Germinal center (tissue), 1 donor: Measurements from ENCODE around the gene LTV1.
"Not testable (repeated sequence)": the region's sequence is repeated elsewhere in the genome, so short reads cannot be mapped to it uniquely, and the experiment has no call there.

Experiments
- DNase-seq: peaks from one replicate; pipeline ENCODE4 v3.0.0; 2012; ENCODE audit warnings: mixed read lengths, low spot score

The LTV1 gene, protein sequence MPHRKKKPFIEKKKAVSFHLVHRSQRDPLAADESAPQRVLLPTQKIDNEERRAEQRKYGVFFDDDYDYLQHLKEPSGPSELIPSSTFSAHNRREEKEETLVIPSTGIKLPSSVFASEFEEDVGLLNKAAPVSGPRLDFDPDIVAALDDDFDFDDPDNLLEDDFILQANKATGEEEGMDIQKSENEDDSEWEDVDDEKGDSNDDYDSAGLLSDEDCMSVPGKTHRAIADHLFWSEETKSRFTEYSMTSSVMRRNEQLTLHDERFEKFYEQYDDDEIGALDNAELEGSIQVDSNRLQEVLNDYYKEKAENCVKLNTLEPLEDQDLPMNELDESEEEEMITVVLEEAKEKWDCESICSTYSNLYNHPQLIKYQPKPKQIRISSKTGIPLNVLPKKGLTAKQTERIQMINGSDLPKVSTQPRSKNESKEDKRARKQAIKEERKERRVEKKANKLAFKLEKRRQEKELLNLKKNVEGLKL

DNA sequence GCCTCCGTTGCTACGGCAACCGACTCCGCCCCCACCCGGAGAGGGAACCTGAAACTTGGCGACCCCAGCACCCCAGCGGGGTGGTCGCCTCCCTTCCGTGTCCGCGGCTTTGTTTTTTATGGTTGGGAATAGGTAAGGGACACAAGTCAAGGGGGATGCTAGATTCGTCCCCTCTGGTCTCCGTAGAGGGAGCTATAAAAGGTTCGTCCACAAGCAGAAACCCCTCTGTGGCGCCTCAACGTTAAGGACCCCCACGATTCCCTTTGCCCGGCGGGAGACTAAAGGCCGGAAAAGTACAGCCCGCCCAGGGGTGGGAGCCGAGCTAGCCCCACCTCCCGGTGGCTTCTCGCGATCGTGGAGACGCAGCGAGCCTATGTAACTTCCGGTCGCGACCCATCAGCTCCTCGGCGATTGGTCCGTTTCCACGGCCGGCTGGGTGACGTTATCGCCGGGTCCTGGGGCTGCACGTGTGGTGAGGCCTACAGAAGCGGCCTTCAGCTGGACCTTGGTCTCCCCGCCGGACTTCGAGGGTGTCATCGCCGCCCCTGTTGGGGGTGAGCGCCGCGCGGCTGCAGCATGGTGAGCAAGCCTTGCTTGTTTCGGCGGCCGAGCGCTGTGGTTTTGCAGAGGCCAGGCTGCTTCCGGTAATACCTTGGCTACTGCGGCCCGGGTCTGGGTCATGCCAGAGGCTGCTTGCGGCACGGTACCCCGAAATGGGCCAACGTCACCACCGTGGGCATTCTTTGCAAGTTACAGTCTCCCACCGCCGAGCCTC is at the start of gene LTV1:
TSS of gene LTV1 (plus strand) at position 437 of the 775 bp plus-strand sequence. CDS start at position 577, 140 bp downstream.
- DNase-seq: peak; percentile 98

DNA sequence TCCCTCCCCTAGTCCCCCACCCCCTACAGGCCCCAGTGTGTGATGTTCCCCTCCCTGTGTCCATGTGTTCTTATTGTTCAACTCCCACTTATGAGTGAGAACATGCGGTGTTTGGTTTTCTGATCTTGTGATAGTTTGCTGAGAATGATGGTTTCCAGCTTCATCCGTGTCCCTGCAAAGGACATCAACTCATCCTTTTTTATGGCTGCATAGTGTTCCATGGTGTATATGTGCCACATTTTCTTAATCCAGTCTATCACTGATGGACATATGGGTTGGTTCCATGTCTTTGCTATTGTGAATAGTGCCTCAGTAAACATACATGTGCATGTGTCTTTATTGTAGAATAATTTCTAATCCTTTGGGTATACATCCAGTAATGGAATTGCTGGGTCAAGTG is 46.6 kb upstream of the LTV1 start:
- DNase-seq: not testable (repeated sequence)

DNA sequence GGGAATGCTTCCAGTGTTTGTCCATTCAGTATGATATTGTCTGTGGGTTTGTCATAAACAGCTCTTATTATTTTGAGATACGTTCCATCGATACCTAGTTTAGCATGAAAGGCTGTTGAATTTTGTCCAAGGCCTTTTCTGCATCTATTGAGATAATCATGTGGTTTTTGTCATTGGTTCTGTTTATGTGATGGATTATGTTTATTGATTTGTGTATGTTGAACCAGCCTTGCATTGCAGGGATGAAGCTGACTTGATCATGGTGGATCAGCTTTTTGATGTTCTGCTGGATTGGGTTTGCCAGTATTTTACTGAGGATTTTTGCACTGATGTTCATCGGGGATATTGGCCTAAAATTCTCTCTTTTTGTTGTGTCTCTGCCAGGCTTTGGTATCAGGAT is 44.7 kb upstream of the LTV1 start:
- not testable (repeated sequence) for DNase-seq

DNA sequence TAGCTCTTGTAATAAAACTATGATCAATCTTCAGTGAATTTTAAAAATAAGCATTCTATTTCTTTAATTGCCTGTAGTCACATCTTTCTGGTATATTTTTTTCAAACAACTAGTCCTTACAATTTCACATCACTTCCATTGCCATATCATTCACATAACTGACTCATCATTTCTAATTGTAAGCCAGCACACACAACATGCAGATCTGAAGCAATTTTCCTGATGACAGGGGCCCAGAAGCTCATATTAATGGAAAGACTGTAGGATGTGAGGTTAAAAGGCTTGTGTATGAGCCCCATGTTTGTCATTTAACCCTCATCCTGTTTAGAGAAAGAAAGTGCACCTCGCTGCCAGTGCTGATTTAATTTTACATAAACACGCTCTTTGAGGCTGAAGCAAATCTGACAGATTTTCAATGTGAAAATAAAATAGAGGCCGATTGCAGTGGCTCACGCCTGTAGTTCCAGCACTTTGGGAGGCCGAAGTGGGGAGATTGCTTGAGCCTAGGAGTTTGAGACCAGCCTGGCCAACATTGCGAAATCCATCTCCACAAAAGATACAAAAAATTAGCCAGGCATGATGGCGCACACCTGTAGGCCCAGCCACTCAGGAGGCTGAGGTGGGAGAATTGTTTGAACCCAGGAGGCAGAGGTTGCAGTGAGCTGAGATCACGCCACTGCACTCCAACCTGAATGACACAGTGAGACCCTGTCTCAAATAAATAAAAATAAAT is 40.1 kb upstream of the LTV1 start:
- DNase-seq: no peak

DNA sequence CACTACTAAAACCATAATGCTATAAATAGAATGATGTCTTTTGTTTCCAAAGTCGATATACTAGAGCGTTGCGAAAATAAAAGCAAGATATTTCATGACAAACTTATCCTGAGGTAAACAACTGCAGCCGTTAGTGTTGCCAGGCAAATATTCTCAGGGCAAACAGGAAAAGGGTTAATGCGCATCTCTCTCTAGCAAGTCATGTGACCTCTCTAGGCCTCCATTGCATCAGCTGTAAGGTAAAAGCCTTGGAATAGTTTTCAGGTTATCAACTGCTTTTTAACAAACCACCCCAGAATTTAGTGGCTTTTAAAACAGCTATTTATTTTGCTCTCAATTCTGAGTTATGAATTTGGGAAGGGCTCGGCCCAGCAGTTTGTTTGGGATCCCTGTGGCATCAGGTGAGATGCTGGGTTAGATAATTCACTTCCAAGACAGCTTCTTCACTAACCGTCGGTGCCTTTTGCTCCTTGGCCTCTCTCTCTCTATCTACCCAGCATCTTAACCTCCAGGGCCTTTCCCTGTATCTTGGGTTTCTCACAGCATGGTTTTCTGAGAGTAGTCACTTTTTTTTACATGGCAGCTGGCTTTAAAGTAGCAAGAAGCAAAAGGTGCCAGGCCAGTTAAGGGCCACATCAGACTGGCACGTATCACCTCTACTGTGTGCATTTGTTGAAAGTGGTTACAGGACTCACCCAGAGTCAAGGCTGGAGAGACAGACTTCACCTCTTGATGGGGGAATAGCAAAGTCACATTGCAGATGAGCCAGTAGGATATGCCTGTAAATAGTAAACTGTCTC is 39.2 kb upstream of the LTV1 start:
- DNase-seq: no peak

DNA sequence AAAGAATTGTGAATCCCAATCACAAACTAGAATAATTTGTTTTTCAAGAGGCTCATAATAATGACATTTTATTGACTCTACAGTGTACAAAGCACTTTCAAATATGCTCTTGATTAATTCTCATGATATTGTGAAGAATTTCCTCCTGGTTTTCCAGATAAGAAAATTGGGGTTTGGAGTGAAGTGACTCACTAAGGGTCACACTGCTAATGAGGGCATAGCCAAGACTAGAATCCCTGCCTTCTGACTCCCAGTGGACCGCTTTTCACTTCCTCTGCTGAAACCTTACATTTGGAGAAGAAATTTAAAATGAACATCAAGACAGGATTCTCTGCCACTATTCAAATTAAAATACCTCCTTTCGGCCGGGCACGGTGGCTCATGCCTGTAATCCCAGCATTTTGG is 38.3 kb upstream of the LTV1 start:
- DNase-seq: no peak

DNA sequence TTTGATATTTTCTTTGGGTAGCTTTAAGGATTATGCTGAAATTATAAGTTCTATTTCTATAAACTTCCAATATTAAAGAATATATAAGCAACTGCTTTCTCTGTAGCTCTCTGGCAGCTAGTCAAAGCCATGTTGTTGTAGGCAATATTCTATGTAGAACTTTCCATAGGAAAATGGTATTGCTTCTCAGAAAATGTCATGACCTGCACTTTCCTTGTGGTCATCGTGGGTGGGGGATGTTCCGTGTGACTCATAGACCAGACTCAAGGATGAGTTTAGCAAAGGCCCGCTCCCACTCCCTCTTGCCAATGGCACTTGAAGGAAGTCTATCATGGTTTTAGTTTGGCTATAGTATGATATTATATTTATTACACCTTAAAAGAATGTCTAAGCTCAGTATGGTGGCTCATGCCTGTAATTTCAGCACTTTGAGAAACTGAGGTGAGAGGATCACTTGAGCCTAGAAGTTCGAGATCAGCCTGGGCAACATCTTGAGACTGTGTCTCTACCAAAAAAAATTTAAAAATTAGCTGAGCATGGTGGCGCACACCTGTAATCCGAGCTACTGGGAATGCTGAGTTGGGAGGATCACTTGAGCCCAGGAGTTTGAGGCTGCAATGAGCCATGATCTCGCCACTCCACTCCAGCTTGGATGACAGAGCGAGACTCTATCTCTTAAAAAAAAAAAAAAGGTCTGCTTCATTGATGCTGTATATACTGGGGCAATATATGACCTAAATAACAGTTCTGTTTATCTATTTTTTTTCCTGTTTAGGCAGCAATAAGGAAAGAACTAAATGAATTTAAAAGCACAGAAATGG is 36.6 kb upstream of the LTV1 start:
- DNase-seq: no peak

DNA sequence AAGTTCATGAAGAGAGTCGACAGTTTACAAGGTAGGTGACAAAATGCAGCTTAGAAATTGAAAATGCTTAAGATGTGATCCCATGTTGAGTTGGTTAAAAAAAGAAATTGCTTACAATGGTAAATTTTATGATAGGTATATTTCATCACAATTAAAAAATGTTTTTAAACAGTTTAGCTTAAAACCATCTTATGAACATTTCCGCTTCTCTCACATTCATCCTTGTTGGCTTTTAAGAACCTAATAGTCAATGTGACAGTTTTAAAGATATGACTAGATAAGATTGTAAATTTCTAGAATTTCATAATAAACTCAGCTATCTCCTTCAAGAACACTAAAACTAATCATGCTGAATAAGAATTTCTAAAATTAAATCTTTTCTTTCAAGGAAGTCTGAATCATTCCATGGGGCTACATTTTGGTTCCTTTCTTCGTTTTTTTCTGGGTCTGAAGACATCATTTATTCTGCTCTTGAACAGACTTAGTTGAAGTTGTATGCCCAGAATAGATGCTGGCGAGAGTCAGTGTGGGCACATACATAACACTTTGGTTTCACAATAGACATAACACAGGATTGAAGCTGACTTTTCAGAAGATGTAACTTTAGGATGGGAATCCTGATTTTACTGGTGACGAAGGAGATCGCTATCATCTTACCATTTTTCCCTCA is 35.9 kb upstream of the LTV1 start:
- no peak for DNase-seq

DNA sequence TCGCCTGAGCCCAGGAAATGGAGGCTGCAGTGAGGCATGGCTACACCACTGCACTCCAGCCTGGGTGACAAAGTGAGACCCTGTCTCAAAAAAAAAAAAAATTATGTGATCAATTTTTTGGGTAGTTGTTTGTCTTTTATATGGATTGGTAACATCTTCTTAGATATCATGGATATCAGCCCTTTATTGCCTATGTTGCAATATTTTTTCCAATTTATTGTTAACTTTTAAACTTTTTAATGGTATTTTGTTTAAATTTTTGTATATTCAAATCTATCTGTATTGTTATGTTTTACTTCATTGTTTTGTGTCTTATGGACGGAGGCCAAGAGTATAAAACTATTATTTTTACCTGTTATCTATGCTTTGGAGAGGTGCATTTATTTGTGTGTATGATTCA is 32.4 kb upstream of the LTV1 start:
- DNase-seq: no peak

DNA sequence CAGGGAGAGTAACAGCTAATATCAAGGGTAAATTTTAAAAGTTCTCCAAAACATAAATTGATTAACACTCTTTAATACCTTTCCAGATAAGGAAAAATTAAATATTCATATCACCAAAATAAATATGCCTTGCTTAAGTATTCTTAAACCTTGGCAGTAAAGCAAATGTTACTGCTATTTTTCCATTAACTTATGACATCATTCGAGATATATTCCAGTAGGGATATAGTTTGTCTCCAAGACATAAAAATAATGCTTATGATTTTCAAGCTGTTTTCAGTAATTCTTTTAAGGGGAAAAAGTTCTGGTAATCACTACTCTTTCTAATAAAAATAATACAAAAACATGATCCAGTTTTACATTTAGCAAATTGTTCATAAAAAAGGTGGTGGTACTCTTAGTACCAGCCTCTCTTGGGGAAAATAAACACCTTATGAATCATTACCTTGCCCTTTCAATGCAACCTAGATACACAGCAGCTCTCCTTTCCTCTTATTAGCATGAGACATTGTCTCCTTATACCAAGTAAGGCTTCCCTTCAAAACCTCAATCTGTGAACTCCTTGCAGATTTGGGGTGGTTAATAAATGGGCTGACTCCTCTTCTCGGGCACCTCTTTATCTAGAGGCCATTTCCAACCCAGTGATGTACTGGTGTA is 31.5 kb upstream of the LTV1 start:
- no peak for DNase-seq

DNA sequence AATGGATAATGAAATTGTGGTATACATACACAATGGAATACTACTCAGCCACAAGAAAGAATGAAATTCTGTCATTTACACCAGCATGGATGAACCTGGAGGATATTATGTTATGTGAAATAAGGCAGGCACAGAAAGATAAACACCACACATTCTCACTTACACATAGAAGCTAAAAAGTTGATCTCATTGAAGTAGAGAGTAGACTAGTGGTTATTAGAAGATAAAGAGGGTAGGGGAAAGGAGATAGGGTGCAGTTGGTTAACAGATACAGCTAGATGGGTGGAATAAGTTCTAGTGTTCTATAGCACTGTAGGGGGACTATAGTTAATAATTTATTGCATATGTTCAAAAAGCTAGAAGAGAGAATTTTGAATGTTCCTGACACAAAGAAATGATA is 25.5 kb upstream of the LTV1 start:
- DNase-seq: no peak

DNA sequence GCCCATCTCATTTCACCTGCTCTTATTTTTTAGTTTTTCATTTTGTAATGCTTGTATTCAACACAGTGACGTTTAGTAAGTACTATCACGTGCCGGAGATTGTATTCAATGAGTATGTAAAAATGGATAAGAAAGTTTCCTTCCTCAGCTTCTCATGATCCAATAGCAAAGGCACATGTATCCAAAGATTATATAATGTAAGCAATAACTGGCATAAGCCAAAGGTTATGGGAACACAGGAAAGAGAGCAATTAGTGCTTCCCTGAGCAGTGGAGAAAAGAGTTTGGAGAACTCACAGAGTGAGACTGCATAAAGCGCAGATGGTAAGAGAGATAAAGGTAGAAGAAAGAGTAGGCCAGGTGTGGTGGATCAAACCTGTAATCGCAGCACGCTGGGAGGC is 21.8 kb upstream of the LTV1 start:
- no peak for DNase-seq

DNA sequence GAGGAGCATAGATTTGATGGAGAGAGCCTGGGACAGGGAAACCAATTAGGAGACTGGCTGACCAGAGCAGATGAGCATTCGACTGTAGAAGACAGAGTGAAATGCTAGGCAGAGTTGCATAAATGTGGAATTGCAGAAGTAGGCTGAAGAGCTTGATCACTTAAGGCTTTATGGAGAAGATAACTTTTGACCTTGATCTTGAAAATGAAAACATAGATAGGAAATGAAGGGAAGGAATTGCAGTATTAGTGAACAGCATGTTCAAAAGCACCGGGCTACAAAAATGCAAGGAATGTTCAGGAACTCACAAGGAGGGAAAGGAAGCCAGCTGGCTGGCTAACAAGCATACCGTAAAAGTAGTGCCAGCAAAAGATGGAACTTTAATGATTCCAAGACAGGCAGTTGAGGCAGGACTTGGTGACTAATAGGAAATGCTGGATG is 20.5 kb upstream of the LTV1 start:
- DNase-seq: no peak

DNA sequence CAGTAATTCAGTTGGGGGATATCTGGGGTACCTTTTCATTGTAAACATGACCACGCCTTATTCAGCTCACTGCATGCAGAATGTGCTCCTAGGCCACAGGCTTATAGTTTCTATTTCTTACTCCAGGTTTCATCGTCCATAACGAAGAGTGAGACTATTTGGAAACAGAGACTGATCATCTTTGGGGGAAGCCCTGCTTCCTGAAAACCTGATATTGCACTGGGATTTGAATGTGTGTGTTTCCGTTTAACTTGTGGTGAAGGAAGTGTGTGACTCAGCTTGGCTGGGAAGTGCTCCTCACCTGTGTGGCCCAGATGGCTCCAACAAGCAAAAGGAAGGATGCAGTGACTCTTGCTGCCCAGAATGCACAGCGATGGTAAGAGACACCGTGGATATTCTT is 19.6 kb upstream of the LTV1 start:
- no peak for DNase-seq

DNA sequence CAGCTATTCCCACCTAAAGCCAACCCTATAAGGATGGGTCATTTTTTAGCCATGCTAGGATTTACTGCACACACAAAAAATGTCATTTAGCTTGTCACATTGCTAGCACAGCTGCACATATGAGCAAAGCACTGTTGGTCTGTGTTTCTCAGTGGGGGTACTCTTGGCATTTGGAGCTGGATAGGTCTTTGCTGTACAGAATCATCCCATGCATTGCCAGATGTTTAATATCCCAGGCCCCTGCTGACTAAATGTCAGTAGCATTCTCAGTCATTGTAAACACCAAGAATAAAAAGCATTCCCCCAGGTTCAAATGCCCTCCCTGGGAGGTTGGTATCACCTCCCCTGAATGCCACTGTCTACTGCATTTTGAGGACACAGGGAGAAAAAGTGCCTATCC is 14.6 kb upstream of the LTV1 start:
- no peak for DNase-seq

DNA sequence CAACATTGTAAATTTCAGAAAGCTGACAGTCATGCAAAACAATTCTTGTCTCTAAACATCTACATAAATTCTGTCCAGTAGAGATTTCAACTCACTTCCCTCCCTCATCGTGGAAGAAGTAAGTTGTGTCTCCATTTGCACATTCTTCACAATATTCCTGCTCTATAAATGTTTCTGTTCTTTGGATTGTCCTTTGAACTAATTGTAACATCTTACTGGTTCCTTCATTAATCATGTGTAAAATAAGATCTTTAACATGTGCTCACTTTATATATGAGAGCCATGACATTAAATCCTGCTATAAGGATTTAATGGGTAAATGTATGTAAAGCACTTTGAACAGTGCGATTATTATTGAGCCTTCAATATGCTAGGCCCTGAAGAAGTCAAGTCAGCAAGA is 7.0 kb upstream of the LTV1 start:
- no peak for DNase-seq

DNA sequence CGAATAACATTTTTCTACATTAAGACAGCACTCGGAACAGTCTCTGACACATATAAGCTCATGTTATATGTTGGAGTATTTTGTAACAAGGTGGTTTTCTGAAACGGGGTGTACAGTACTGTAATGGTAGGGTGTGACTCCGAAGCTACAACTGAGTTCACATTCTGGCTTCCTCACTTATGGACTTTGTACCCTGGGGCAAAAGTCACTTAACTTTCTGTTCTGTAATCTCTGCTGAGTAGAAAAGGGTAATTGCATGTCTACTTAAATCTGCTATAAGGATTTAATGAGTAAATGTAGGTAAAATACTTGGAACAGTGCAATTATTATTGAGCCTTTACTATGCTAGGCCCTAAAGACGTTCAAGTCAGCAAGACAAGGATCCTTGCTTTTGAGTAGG is 4.7 kb upstream of the LTV1 start:
- DNase-seq: no peak

DNA sequence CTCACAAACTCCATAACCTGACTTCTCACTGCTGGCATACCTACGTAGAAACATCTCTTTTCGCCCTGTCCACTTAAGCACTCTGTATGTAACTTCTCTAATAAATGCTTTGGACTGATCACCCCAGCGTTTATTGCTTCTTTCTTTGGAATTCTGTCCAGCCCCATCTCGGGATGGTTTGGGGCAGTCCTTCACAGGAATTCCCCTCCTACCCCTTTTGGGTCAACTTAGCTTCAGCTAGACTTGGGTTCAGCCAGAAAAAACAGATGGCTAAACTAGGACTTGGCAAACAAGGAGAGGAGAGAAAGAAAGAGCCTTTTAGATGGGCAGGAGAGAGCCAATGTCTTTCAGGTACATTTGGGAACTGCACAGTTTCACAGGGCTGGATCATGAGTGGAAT is 3.9 kb upstream of the LTV1 start:
- no peak for DNase-seq

DNA sequence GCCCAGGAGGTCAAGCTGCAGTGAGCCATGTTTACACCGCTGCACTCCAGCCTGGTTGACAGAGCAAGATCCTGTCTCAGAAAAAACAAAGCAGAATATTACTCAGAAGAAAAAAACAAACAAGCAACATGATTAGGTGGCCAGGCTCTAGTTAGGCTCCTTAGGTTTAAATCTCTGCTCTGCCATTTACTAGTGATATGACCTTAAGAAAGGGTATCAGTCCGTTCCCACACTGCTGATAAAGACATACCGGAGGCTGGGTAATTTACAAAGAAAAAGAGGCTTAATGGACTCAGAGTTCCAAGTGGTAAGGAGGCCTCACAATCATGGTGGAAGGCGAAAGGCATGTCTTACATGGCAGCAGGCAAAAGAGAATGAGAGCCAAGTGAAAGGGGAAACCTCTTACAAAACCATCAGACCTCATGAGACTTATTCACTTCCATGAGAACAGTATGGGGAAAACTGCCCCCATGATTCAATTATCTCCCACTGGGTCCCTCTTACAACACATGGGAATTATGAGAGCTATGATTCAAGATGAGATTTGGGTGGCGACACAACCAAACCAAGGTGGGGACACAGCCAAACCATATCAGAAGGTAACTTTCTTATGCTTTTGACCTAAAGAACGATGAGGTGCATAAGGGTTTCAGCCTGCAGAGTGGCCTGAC is 2.4 kb upstream of the LTV1 start:
- no peak for DNase-seq
